Measurements from ENCODE around the gene DDX3X. TPM values are rescaled to one million over a fixed set of nuclear protein-coding genes. Genes with fewer than 3 reads are reported as not detected.
A peak's percentile ranks its signal among the peaks of the same experiment; 100 is the strongest.
"Not testable (repeated sequence)": the region's sequence is repeated elsewhere in the genome, so short reads cannot be mapped to it uniquely, and the experiment has no call there.

DDX3X gene
- total RNA-seq, 1 donor from 2014 or later = 238 TPM

DNA sequence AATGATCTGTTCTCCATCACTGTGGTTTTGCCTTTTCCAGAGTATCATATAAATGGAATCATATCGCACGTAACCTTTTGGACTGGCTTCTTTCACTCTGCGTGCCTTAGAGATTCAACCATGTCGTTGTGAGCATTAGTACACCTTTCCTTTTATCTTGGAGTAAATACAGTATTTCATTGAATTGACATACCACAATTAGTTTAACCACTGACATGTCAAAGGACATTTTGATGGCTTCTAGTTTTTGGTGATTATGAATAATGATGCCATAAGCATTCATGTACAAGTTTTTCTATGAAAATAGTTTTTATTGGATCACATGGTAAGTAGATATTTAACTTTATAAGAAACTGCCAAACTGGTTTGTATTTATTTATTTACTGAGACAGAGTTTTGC, 35.2 kb downstream of the DDX3X start:
- no peak for DNase-seq (ENCODE audit: low read depth)

DNA sequence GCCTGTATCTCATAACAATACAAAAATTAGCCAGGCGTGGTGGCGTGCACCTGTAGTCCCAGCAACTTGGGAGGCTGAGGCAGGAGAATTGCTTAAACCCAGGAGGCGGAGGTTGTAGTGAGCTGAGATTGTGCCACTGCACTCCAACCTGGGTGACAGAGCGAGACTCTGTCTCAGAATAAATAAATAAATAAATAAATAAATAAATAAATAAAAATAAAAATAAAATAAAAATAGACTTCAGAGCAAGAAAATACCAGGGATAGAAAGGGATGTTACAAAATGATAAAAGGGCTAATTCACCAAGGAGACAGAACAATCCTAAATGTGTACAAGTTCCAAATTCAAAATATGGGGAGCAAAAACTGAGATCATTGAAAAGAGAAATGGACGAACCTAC, 37.6 kb downstream of the DDX3X start:
- DNase-seq (ENCODE audit: low read depth) = not testable (repeated sequence)

DNA sequence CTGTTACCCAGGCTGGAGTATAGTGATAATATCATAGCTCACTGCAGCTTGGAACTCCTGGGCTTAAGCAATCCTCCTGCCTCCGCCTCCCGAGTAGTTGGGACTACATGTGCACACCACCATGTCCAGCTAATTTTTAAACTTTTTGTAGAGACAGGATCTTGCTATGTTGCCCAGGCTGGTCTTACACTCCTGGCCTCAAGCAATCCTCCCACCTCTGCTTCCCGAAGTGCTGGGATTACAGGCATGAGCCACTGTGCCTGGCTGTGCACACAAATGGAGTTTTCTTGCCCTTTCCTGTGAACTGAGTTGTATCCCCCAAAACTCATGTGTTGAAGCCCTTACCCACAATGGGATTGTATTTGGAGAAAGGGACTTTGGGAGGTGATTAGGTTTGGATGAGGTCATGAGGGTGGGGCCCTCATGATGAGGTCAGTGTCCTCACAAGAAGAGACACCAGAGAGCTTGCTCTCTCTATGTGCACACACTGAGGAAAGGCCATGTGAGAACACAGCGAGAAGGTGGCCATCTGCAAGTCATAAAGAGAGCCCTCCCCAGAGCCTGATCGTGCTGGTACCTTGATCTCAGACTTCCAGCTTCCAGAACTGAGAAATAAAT, 40.1 kb downstream of the DDX3X start:
- no peak for DNase-seq (ENCODE audit: low read depth)

DNA sequence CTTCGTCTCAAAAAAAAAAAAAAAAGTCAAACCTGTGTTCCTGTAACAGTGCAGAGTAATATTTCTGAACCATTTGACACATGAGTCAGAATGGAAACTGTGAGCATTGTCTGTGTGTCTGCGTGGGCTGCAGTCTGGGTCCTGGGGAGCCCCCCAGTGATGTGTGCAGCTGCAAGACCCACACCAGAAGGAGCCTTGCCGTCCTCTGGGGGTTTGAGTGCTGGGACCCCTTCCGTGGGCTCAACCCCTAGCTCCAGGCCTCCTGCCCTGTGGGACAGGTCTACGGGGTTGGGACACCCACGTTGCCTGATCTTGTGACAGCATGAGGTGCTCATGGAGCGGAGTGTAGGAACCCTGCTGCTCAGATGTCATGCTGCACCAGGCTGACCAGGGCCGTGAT, 43.7 kb downstream of the DDX3X start:
- DNase-seq (ENCODE audit: low read depth) = no peak

DNA sequence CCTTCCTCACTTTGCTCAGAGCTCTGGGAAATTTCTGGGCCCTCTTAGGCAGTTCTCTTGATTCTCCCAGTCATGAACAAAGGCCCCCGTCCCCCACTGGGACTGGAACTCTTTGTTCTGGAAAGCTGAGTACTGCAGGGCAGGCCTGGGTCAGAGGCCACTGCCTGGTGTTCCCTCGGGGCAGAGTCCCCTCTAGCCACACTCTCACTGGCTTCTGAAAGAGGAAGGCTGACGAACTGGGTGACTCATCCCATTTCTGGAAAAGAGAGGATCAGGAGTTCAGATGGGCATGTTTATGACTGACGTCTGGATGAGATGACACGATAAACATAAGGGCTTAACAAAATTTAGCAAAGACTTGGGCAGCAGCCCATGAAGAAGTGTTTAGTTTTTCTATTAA, 47.7 kb downstream of the DDX3X start:
- DNase-seq (ENCODE audit: low read depth) = peak; percentile 59

DNA sequence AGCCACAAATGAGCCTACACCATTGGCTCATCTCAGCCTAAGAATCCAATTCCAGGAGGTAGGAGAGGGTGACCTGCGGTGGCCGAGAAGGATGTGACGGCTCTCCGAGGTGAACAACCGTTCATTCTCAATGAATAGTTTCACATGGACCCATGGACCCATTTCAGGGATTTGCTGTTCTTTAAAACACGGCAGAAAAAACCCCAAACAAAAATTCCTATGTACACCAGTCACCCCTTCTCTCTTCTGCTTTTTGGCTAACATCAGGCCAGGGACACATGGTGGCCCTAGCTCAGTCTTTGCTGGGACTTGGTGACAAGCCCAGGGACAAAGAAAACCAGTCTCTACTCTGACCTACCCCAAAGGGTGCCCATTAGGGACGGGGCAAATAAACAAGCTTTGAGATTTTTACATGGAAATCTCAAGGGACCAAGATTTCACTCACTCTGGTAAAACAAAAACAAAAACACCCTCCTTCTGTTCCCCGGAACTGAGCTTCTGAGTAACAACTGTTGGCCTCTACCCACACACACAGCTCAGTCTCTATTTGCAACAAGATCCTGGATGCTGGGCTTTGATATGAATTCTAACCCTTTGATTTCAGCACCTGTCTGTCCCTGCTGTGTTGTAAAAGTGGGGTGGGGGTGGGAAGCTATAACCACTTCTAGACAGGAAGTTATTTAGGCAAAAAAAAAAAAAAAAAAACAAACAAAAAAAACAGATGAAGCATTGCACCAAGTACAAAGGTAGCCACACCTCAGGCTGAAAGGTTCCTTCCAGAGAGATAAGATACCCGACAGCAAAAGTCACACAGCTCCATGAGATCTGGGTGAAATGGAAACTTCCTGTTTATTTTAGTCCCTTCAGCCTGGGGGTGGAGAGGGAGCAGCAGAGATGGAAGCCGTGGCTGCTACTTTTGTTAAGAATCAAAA, 49.0 kb downstream of the DDX3X start:
- peak; percentile 45 for DNase-seq (ENCODE audit: low read depth)

DNA sequence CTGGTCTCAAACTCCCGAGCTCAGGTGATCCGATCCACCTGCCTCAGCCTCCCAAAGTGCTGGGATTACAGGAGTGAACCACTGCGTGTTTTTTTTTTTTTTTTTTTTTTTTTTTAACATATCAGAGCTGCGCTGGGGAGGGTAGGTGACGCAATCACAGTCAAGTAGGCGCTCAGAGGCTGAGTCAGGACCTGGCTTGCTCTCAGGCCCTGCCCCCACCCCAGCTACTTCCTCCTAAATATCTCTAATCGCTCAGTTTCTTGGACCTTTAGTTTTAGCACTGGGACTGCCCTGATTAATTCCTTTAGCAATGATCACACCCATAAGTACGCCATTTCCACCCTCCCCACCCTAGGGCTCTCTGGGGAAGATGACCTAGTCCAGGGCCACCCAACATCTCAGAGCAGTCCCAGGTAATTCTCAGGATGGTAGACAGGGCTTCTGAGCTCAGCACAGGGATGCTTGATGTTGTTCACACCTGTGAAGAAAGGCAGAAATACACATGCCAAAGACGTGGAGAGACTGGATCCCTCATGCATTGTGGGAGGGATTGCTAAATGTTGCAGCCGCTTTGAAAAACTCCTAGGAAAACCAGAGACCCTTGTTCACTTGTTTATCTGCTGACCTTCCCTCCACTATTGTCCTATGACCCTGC, 50.2 kb downstream of the DDX3X start:
- DNase-seq (ENCODE audit: low read depth) = peak; percentile 16

DNA sequence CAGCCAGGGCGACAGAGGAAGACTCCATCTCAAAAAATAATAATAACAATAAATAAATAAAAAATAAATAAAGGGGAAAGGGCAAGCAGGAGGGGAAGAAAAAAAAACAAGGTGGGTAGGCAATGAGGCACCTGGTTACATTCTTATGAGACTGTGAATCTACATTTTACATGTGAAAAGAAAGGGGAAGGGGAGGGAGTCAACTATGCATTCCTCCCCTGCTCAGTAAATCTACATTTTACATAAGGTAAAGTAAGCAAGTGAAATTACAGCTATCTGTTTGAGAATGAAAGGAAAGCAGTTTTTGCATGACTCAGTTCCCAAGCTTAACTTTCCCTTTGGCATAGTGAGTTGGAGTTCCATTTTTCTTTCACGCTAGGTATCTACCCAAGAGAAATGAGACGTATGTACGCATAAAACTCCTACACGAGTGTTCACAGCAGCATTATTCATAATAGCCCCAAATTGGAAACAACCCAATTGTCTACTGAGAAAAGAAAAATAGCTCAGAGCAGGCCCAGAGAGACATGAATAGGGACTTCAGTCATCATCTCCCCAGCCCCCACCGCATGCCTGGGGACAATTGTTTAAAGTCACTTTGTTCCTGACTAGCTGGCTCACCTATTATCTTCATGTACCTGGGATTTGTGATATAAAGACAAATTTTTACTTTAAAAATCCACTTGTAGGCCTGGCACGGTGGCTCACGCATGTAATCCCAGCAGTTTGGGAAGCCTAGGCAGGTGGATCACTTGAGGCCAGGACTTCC, 52.4 kb downstream of the DDX3X start:
- no peak for DNase-seq (ENCODE audit: low read depth)

DNA sequence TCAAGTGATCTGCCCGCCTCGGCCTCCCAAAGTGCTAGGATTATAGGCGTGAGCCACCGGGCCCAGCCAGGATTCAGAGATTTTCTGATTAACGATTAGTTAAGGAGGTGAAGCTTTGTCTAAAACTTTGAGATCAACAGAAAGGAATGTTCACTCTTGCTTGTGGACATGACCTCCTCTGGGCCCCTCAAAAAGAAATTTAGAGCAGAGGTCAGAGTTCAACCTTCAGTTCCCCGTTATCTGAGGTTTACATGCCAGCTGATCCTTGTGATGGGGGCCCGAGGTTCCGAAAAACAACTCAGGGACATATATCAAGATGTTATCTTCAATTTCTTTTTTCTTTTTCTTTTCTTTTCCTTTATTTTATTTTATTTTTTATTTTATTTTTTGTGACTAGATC, 54.6 kb downstream of the DDX3X start:
- DNase-seq (ENCODE audit: low read depth) = no peak

DNA sequence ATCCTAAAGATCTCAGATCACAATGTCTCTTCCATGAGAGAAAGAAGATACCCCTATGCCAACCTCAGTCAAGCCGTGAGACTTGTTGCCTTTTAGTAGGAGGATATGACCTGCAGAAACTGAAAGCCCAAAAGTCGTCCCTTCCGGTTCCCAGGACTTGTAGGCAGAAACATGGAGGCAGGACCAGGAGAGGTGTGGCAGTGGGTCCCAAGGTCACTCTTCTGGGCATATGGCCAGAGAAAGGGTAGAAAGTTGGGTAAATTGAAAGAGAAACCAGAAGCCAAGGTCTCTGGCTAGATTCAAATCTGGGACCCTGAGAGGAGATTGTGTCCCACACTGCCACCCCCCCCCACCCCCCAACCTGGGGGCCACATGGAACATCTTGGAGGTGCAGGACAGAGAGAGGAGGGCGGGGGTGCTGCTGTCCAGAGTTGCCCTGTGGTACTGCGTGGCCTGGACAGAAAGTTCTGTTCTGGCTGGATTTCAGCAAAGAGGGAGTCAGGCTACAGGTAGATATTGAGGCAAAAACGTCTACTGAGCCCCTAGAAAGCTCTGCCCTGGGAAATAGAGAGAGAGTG, 55.4 kb downstream of the DDX3X start:
- no peak for DNase-seq (ENCODE audit: low read depth)

DNA sequence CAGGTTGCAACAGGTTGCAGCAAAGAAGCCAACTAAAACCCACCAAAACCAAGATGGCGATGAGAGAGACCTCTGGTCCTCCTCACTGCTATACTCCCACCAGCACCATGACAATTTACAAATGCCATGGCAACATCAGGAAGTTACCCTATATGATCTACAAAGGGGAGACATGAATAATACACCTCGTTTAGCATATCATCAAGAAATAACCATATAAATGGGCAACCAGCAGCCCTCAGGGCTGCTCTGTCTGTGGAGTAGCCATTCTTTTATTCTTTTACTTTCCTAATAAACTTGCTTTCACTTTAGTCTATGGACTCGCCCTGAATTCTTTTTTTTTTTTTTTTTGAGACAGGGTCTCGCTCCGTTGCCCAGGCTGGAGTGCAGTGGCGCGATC, 56.6 kb downstream of the DDX3X start:
- not testable (repeated sequence) for DNase-seq (ENCODE audit: low read depth)

DNA sequence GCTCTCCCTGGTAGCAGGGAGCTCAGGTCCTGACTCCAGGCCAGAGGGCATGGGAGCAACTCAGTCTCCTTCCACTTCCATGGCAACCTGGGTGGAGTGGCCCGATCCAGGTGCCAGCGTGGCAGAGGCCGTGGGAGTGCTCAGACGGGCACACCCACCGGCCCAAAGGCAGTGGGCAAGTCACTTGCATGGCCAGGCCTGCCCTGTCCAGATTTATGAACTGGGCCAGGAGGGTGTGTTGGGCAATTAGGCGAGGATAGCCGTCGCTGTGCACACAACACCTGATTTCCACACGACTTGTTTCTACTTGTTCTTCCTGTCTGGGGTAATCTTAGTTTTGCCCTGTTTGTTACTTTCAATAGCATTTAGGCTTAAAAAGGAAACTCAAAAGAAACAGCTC, 57.6 kb downstream of the DDX3X start:
- DNase-seq (ENCODE audit: low read depth) = no peak

DNA sequence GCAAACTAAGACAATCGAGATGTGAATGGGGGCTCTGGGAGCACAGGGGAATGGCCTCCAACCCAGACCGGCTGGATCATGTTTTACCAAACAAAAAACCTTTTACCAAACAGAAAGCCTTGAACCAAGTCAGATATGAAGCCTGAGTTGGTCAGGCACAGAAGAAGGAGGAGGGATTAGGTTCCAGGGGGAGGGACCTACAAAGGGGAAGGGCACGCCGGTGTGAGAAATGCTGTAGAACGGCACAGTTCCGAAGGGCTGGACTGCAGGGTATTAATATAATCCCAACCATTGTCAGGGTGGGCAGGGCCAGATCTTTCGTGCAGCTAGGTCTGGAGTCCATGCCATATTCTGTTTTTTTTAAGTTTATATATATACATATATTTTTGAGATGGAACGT, 60.3 kb downstream of the DDX3X start:
- DNase-seq (ENCODE audit: low read depth) = no peak

DNA sequence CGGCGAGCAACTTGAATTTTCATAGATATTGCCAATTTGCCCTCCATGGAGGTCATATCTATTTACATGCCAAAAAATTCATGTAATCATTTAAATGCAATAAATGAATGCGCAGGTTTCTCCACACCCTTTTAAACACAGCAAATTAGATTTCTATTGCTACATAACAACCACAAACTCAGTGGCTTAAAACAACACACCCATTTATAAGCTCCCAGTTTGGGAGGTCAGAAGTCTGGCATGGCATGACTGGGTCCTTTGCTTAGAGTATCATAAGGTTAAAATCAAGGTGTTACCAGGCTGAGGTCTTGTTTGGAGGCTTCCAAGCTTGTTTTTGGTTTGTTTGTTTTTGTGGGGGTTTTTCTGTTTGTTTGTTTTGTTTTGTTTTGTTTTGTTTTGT, 63.3 kb downstream of the DDX3X start:
- DNase-seq (ENCODE audit: low read depth) = no peak

DNA sequence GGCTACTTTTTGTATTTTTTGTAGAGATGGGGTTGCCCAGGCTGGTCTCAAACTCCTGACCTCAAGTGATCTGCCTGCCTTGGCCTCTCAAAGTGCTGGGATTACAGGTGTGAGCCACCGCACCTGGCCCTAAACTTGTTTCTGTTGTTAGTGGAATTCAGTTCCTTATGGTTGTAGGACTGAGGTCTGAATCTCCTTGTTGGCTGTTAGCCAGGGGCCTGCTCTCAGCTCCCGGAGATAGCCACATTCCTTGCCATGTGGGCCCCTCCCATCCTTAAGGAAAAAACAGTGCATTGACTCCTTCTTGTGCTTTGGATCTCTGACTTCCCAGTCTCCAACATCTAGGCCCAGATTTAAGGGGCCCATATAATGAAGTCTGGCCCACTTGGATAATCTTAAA, 63.8 kb downstream of the DDX3X start:
- DNase-seq (ENCODE audit: low read depth) = no peak

DNA sequence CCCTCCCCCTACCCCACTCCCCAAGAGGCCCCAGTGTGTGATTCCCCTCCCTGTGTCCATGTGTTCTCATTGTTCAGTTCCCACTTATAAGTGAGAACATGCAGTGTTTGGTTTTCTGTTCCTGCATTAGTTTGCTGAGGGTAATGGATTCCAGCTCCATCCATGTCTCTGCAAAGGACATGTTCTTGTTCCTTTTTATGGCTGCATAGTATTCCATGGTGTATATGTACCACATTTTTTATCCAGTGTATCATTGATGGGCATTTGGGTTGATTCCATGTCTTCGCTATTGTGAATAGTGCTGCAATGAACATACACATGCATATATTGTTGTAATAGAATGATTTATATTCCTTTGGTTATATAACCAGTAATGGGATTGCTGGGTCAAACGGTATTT, 68.6 kb downstream of the DDX3X start:
- DNase-seq (ENCODE audit: low read depth) = not testable (repeated sequence)

DNA sequence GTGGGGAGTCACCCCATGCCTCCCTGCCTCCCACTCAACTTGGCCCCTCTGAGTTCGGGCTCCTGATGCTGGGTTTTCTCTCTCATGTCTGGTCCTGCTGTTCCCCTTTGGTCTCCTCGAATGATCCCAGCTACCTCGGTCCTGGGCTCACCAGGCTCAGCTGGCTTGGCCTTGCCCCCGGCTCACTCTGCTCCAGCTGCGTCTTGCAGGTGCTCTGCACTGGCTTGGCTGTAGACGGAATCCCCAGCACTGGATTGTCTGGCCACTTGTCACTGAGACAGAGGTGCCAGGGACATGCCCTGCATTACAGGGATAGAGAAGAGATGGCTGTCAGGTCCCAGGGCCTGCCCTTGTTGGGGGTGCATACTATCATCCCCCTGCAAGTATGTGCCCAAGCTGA, 71.6 kb downstream of the DDX3X start:
- DNase-seq (ENCODE audit: low read depth) = no peak

DNA sequence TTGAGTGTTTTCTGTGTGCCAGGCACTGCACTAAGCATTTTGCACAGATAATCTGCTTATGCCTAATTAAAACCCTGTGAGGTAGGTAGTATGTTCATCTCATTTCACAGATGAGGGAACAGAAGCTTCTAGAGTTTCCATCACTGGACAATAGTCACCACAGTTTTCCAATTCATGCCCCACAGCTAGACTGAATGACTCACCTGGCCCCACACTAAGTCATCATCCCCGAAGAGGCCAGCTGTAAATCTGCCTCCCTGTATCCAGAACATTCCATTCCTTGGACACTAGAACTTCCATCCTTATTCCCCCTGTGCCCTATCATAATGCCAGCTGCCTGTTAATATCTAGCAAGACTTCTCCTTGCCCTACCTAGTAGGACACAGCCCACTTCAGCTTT, 72.2 kb downstream of the DDX3X start:
- DNase-seq (ENCODE audit: low read depth) = no peak

DNA sequence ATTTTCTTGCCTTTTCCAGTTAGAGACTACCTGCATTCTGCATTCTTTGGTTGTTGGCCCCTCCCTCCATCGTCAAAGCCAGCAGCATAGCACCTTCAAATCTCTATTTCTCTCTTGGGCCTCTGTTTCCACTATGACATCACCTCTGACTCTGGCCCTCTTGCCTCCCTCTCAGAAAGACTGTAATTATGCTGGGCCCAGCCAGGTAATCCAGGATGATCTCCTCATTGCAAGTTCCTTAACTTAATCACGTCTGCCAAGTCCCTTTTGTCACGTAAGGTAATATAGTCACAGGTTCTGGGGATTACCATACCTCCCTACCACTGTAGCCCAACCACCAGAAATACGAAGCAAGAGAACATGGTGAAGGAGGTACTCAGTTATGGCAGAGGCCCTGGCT, 73.9 kb downstream of the DDX3X start:
- no peak for DNase-seq (ENCODE audit: low read depth)

DNA sequence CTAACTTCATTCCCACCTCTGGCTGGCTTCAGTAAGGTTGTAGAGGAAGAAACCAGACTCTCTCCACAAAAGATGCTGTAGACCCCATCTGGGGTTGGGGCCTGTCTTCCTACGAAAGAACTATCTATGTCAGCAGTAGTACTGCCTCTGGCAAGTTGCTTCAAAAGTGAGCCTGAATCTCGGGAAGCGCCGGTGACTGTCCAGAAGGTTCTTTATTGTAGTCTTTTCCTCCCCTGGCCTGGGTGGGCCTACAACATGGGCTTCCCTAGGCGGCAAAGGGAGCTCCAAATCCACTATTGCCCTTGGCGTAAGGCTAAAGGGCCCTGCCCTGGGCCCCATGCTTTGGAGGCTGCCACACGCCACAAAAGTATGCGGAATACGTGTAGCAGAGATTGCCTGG, 74.6 kb downstream of the DDX3X start:
- DNase-seq (ENCODE audit: low read depth) = no peak

DNA sequence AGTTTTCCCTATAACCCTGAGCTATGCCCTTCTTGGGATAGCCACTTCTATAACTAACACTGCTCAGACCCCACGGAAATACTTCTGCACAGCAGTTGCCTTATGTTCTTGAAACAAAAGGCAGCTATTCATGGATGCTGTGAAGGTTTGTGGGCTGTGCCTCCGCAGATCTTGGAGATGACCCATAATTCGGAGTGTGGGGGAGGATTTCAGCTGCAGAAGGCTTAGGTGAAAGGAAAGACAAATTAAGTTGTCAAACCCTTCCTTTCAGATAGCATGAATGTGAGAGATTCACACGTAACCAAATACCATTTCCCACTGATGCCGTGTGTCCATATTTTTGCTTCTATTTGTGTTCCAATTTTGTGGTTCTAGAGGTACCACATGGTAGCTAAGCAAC, 75.0 kb downstream of the DDX3X start:
- DNase-seq (ENCODE audit: low read depth) = peak; percentile 3
